ENCODE measurements around the gene KCNJ9.

Gene KCNJ9

DNA sequence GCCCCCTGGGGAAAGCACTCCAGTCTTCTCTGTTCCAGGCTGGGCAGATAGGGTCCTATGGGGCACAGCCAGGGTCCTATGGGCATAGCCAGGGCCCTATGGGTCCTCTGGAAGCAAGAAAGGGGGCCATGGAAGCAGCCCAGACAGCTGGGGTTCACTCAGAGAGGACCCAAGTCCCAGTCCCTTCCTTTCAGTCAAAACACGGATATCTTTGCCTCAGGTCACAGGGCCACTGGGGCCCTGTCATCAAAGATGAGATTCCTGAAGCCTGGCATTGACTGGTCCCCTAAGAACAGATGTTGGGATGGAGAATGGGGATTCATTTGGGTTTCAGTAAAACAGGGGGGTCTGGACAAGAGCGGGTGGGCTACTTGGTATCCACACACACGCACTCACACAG is 8.5 kb downstream of the KCNJ9 start:
- DNase-seq = no peak

DNA sequence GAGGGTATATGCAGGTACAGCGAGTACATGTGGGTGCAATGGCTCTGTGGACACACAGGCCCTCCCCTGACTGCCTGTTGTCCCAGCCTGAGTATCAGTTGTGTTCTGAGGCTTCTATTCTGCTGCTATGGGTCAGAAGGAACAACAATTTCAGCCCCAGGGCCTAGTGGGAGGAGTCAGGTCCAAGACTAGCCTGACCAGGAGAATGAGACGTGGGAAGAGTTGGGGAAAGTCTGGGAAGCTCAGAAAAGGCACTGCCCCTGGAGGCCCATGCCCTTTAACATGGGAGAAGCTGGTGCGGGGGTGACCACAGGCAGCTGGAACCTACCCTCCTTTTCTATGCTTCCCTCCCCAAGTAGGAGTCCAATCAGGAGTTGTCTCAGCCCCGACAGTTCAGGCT is 9.4 kb downstream of the KCNJ9 start:
- no peak for DNase-seq

DNA sequence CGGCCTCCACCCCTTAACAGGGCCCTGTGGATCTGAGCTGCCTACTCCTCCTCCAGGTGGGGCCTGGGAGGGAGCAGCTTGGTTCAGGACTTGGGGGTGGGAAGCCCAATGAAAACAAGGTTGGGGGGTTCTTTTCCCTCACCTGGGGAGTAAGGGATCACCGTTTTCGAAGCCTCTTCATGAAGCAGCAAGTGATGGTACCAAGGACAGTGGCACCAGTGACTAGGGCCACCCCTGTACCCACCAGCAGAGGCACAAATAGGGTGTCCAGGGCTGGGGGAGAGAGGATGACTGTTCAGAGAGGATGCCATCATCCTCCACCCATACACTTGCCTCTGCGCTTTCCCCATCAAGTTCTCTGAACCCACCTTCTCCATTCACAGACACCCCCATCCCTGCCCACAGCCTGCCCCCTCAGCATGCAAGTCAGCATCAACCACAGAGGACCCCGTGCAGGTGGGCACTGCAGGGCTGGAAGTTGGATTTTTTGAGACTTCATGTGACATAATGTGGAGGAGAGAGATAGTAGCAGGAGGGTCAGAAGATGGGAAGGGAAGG is 10.4 kb downstream of the KCNJ9 start:
- DNase-seq = no peak

DNA sequence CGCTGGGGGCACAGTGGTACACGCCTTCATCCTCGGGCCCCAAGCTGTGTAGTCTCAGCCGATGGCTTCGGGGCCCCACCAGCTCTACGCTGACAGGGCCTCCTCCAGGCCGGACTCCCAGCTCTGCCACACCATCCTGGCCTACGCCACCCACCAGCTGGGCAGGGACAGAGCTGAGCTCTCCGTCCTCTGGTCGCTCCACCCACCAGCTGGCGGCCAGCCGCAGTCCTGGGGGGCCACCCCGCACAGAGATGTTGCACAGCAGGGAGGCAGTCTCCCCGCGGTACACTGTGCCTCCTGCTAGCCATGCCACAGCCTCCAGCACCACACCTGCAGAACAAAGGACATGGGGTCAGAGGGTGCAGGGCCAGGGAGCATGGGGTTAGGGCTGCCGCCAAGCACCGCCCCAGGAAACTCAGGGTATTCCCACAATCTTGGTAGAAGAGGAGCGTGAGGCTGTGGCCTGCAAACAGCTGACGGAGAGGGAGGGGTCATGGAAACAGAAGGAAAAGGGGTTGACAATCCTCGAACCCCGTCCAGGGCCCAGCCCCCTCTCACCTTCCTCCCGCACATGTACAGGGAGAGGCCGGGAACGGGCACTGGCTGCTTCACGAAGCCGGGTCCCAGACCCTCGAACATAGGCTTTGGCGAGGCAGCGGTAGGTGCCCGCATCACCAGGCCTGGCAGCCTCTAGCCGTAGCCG is 11.2 kb downstream of the KCNJ9 start:
- no peak for DNase-seq

- DNase-seq = no peak
These were observed 11.7 kb downstream of the KCNJ9 start for GRCh38 chr1:160093069-160093395.

GRCh38 chr1:160093624-160094290 is 12.4 kb downstream of the KCNJ9 start:
- DNase-seq = no peak

- DNase-seq = no peak
These were observed 12.9 kb downstream of the KCNJ9 start for GRCh38 chr1:160094291-160094625.

DNA sequence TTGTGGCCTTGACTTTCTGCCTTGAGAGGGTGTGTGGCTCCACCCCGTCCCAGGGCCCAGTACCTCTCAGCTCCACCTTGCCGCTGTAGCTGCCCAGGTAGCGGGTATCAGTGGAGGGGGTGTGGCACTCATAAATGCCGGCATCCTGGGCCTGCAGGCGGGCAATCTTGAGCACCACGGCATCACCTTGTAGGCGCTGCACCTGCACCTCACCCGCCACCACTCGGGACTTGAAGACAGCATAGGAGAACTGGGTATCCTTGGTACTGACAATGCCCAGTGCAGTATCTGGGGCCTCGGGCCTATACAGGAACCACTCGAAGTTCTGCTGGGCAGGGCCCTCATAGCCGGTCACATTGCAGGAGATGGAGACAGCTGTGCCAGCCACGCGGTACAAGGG is 13.5 kb downstream of the KCNJ9 start:
- DNase-seq = no peak

GRCh38 chr1:160095382-160096105 is 14.2 kb downstream of the KCNJ9 start:
- DNase-seq = no peak

DNA sequence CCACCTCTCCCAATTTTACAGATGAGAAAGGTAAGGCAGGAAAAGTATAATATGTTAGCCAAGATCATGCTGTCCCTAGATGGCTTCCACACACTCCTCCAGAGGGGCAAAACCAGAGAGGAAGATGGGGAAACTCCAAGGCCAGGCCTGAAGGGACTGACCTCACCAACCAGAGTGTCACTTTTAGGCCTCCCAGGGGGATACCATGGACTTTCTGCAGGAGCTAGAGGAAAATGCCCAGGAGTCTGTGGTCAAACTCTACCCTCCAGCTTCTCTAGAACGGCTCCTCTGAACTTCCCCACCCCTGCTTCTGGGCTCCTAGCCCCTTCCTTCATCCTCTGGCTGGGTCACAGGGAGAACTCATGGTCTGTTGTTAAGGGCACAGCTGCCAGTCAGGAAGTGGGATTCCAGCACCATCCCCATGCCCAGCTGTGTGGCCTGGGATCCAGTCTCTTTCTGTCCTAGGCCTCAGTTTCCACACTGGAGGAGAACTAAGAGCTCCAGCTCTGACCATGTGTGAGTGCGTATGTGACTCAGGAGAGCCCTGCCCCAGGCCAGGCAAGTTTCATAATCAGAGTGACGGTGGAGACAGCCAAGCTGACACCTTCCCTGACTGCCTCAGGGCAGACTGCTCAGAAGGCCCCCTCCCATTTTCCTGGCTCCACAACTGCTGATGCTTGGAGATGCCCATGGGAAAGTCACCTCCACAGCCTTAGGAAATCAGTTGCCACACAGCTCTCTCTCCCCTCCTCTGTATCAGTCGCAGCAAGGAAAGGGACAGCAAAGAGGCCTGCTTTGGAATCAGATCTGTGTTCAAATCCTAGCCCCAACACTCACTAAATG is 15.2 kb downstream of the KCNJ9 start:
- no peak for DNase-seq

DNA sequence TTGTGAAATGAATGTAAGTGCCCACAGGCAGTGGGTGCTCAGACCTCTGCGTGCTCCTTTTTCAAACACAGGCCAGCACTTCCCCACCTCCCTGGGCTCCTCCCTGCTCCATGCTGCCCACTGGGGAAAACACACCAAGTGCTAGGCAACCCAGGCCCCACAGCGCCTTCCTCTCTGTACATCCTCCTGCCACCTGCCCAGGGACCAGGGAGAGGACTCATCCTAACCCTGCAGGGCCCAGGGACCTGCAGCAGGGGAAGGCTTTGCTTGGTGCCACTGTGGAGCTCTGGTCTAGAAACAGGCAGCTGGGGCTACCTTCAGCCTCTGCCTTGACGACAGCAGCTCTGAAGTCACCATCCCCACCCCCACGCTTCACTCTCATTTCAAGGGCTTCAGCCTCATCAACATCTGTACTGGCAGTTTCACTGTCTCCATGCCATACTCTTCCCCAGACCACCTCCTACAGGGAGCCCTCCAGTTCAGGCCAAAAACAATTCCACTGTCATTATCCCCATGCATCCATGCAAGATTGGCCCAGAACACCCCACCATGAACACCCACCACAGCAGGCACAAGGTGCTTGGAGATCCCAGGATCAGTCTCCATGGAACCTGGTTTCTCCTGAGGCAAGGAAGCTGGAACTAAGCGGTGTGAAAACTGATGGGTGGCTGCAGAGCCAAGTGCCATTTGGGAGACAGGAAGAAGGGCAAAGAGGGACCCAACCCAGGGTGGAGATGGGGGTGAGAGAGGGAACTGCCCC is 16.0 kb downstream of the KCNJ9 start:
- no peak for DNase-seq

DNA sequence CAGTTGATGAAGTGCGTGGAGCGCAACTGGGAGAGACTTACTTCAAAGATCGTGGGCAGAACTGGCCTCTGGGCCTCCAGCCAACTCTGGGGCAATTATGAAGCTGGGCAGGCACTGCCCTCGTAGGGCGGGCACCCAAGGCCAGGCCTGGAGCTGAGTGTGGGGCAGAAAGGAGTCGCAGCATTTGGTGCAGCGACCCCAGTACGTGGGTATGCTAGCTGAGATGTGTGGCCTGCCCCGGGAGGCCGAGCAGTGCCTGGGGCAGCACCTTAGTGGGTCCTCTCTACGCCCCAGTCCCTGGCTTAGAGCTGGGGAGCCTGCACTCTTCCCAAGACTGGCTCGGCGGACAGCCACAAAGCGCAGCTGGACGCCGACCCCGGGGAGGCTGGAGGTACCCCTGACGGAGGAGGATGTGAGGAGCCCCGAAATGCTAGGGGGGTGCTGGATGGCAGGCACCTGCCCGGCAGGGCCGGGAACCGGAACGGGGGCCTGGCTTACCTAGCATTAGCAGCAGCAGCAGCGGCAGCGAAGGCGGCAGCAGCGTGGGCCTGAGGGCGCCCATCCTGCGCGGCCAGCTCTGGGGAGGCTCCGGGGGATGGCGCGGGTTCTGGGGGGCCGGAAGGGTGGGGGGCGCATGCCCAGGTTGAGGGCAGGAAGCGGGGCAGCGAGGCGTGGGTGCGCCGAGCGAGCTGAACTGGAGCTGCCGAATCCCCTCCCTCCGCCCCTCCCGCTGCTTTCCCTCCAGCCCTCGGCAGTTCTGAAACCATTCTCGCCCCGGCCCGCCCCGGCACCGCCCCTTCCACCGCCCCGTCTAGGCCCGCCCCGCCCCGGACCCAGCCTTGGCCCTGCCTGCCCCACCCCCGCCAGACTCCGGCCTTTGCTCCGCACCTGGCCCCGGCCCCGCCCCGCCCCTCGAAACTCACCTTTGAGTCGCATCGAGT is 16.8 kb downstream of the KCNJ9 start, which contains the start of gene IGSF8:
TSS of gene IGSF8 (minus strand) at position 709 of the 941 bp plus-strand sequence. CDS start at position 562, 147 bp downstream.
- peak; percentile 94 for DNase-seq

- peak; percentile 98 for DNase-seq
These were observed 17.7 kb downstream of the KCNJ9 start for GRCh38 chr1:160098852-160099561.

DNA sequence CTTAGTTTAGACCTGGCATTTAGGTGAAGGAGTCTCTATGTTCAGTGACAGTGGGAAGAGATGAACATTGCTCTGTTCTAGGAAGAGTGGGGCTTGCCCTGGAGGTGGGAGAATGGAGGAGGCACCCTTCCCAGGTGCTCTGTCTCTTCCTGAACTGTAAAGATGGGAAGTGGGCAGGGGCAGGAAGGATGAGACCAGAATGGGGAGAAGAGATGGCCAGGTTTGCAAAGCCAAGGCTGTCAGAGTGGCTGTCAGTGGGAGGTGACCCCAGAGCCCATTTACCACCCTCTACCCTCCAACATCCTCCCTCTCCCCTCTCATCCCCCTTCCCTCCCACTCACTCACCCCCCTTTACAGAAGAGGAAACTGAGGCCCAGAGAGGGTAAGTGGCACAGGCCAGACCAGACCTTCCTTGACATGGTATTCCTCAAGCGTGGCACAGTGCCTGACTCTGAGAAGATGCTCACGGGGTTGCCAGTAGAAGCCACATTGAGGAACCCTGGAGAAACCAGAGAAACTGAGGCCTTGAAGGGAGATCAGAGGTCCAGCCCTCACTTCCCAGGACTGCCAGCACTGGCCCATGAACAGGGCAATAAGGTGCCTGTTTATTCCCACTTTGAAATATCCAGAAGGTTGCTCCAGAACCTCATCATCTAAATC is 18.5 kb downstream of the KCNJ9 start:
- no peak for DNase-seq

DNA sequence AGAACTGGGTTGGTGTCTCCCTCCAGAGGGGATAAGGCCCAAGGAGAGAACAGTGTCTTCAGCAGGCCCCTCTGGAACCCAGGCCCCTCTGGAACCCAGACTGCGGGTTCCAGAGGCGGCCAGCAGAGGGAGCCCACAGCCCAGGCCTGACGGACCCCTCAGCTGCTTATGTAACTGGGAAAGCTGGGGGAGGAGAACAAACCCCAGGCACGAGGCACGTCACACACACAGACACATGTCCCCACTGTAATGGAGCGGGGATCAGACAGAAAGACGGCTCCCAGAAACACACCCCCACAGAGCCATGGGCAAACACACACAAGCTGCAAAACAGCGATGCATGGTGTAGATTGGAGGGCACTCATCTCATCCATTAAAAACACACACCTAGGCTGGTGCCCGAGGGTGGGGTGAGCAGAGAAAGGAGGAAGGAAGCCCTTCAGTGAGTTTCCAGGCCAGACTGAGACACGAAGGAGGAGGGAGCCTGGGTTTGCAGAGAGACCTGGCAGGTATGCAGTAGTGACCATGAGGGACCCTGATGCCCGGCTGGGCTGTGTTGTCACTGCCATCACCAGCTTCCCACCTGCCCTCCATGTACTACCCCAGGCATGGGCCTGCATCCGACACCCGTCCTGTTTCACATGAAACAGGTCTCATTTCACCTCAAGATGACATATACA is 19.8 kb downstream of the KCNJ9 start:
- DNase-seq = peak; percentile 85

DNA sequence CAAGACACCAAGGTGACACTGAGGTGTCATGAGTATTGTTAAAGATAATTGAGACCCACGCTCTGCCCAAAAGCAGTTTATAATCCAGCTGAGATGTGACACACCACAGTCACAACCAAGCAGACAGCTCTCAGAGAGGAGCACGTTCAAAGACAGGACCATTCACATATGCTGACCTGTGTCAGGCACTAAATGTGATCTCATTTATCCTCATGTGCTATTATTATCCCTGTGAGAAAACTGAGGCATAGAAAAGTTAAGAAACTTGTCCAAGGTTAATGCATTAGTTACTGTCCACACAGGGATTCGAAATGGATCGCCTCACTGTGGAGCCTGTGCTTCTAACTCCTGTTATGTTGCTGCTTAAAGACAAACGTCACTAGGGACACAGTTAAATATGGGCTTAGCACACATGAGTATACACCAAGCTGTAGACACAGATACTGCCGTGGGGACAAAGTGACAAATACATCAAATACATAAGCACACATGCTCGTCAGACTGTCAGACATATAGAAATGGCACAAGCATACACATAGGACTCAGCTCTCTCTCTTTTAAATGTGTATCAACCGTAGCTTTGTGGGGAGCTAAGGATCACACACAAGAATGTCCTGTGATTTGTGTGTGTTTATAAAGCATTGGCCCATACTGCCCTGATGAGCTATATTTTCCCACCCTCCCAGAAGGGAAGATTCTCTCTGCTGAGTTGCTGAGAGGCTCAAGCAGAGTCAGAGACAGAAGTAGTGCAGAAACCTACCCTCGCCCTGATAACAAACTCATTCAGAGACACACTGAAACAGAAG is 20.6 kb downstream of the KCNJ9 start:
- no peak for DNase-seq

- DNase-seq = no peak
These were observed 22.5 kb downstream of the KCNJ9 start for GRCh38 chr1:160103658-160104408.

Data from CD4-positive, alpha-beta T cell treated with Interleukin-10 for 1 hour (primary cell).